HG03159 (cell line): ENCODE results near the gene KISS1R.
"Not testable (repeated sequence)": the region's sequence is repeated elsewhere in the genome, so short reads cannot be mapped to it uniquely, and the experiment has no call there.

Experiments used
- ATAC-seq: cut with Tn5 transposase; IDR thresholded peaks from one replicate; pipeline ENCODE4 v1.9.1; 2021; ENCODE audit warnings: mild to moderate bottlenecking, moderate library complexity; ENCODE audit not compliant: unreplicated experiment

KISS1R gene

DNA sequence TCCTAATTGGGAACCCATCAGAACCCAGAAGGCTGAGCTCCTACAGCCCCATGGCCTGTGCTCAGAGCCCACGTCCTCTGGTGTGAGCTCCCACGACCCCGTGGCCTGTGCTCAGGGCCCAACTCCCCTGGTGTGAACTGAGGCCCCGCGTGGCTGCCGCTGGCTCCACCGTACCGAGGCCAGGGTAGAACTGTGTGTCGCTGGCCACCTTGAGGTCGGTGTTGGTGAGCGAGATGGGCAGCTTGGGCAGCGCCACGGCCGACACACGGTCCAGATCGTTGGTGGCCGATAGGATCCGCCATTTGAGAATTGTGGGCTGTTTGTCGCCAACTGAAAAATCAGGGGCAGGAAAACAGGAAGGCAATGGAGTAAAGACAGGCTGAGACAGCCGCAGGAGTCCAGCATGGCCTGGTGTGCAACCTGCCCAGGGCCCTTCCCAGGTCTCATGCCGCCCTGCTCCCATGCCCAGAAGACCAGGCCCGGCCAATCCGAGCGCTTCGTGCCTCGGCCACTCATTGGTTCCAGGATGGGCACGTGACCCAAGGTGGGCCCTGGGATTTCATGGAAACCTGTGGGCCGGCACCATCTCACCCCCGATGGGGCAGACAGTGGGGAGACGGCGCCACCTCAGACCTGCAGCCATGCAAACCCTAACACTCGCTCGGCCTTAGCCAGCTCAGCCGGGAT, 35.6 kb upstream of the KISS1R start:
- ATAC-seq, result no peak

DNA sequence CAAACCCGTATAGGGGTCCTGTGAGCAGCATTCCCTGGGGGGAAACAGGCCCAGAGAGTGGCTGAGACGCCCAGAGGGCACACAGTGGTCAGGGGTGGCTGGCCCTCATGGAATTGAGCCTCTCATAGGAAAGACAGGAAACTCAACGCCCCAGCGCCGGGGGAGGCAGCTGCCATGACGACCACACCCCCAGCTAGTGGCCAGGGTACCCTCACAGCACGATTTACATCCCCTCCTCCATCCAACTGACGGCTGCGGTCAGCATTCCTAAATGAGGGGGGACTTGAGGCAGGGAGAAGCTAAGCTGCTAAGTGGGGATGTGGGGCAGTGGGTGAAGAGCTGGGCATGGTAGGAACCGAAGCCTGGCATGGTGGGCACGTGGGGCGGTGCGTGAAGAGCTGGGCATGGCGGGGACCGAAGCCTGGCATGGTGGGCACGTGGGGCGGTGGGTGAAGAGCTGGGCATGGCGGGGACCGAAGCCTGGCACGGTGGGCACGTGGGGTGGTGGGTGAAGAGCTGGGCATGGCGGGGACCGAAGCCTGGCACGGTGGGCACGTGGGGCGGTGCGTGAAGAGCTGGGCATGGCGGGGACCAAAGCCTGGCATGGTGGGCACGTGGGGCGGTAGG, 34.1 kb upstream of the KISS1R start:
- no peak for ATAC-seq

- ATAC-seq, result no peak
Measured at GRCh38 chr19:883661-884211, 33.4 kb upstream of the KISS1R start.

GRCh38 chr19:884420-885211, 32.5 kb upstream of the KISS1R start:
- no peak for ATAC-seq

GRCh38 chr19:885536-886224, 31.5 kb upstream of the KISS1R start:
- no peak for ATAC-seq

GRCh38 chr19:887072-887471, 30.1 kb upstream of the KISS1R start:
- ATAC-seq, result no peak

GRCh38 chr19:887599-887998, 29.5 kb upstream of the KISS1R start:
- no peak for ATAC-seq

GRCh38 chr19:888581-889385, 28.4 kb upstream of the KISS1R start:
- ATAC-seq, result no peak

DNA sequence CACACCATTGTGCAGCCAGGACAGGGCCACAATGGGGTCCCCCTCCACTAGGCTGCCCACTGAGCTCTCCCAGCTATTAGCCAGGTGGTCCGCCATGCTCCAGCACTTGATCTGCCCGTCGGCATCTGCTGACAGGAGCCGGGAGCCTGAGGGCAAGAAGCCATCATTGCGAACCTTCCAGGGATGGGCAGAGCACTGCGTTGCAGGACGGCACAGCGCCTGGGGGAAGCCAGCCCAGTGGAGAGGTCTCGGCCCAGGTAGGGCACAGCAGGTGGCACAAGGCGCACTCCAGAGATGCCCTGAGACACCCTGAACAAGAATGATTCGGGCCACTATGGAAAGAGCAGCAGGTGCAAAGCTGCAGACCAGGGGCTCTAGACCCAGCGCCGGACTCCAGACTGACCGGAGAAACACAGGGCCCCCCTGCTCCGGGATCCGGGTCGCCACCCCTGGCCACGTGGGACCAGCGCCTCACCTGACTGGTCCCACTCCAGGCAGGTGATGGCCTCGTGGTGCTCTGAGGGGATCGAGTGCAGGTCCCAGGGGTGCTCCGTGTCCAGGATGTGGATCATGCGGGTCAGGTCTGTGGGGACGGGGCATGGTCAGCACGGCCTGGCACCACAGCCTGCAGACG, 27.4 kb upstream of the KISS1R start:
- ATAC-seq, result no peak

DNA sequence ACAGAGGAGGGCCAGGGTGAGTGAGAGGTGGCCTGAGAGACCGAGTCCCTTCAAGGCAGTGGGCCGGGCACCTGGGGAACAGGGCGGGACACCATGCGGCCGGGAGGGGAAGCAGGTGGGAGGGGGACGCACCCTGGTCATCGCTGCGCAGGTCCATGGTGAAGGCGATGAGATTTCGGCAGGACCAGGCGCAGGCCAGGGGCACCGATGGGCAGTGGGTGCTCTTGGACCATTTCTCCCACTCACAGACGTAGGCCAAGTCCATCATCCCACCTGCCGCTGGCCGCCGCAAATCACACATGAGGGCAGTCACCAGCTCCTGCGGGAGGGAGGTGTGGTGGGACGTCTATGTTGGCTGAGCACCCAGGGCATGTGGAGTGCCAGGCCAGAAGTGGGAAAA, 26.3 kb upstream of the KISS1R start:
- no peak for ATAC-seq

DNA sequence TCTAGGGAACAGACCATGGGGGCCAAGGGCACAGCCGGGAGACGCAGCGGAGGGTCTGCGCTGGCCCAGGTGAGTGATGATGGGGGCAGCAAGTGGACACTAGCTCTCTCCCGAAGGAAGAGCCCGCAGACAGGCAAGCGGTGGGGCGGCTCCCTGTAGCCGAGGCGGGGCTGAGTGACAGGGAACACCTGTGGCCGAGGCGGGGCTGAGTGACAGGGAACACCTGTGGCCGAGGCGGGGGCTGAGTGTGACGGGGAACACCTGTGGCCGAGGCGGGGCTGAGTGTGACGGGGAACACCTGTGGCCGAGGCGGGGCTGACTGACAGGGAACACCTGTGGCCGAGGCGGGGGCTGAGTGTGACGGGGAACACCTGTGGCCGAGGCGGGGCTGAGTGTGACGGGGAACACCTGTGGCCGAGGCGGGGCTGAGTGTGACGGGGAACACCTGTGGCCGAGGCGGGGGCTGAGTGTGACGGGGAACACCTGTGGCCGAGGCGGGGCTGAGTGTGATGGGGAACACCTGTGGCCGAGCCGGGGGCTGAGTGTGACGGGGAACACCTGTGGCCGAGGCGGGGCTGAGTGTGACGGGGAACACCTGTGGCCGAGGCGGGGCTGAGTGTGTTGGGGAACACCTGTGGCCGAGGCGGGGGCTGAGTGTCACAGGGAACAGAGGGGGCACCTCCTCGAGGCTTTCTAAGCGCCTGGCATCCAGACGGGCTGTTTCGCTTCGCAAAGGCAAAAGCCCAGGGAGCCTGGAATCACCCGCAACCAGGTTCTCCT, 25.5 kb upstream of the KISS1R start:
- not testable (repeated sequence) for ATAC-seq

DNA sequence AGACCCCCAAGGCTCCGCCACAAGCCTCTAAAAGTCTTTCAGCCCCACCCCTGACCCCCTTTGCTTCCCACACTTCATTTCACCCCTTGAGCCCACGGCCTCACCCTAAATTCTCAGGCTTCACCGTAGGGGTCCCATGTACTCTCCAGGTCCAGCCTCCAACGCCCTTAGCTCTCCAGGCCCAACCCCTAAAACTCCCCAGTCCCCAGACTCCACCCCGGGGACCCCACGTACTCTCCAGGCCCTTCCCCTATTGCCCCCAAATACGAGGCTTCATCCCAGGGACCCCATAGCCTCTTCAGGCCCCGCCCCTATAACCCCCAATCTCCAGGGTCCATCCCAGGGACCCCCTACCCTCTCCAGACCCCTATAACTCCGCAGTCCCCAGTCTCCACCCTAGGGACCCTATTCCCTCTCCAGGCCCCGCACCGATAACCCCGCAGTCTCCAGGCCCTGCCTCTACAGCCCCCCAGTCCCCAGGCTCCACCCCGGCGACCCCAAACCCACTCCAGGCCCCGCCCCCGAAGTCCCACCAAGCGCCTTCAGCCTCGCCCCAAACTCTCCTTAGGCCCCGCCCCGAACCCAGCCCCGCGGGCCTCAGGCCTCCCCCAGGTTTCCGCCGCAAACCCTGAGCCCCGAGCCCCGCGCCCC, 24.8 kb upstream of the KISS1R start:
- no peak for ATAC-seq

DNA sequence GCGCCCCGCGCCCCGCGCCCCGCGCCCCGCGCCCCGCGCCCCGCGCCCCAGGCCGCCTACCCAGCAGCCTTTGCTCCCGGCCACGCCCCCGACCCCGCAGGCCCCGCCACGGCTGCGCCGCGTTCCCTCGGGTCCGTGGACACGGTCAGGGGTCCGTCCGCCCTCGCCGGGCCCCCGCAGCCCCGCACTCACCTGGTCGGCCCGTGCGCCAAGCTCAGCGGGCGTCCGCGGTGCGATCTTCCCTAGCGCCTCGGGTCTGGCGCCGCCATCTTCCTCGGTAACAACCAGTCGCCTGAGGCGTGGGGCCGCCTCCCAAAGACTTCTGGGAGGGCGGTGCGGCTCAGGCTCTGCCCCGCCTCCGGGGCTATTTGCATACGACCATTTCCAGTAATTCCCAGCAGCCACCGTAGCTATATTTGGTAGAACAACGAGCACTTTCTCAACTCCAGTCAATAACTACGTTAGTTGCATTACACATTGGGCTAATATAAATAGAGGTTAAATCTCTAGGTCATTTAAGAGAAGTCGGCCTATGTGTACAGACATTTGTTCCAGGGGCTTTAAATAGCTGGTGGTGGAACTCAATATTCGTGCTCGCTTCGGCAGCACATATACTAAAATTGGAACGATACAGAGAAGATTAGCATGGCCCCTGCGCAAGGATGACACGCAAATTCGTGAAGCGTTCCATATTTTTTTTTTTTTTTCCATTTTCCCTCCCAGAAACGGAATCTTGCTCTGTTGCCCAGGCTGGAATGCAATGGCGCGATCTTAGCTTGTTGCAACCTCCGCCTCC, 24.0 kb upstream of the KISS1R start, which contains the start of the genes MED16 and RNU6-9:
Gene MED16, minus strand, starts transcription at position 294 of the 796 bp plus-strand sequence. CDS start 2,056 bp downstream, outside the sequence.
Gene RNU6-9, plus strand, starts transcription at position 591 of the 796 bp plus-strand sequence.
- ATAC-seq, result peak; percentile 79

DNA sequence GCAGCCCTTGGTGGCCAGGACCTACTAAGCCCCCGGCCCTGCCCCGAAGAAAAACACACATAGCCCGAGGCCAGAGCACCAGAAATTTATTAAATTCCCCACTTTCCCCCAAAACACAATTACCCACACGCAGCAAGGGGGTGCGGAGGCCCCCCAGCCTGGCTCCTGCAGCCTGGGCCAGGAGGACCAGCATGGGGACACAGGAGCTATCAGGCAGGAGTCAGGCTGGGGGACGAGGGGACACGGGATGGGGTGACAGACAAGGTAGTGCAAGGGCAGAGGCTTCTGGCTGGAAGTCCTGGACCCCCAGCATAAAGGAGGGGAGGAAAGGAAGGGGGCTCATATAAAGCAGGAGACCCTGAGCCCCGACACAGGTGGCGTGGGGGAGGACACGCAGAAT, 20.7 kb upstream of the KISS1R start:
- no peak for ATAC-seq

DNA sequence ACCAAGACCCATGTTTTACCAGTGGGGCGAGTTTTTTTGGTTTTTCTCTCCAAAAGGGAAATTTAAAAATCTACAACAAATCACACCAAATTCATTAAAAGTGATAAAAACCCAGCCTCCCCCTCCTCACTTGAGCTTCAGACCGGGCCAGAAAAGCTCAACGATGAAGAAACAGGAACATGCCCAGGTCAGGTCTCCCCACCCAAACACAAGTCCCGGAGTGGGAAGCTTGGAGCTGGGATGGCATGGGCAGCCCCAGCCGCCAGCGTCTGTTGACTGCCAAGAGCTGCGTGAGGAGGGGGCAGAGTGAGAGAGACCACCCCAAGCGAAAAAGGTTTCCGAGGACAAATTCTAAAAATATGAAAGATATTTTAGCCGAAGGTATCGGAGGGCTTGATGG, 20.1 kb upstream of the KISS1R start:
- no peak for ATAC-seq

DNA sequence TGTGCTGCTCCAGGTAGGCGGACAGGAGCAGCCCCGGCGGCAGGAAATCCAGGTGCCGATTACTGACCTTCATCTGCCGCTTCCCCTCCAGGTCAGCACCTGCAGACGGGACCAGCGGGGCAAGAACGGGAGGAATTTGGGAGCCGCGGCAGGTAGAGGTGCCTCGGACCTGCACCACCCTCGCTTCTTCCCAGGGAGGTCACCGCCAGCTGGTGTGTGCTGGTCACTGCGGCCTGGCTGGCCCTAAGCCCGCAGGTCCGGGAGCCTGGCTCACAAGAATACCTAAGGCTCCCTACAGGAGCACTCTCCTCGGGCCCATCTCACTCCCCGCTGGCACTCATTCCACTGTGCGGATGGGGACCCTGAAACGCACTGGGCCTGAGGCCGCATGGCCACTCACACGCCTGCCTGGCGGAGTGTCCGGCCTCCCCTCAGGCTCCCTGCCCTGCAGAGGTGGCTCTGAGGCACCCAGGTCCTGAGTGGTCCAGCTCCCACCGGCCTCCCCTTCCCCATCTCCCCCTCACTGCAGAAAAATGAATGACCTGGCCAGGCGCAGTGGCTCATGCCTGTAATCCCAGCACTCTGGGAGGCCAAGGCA, 19.6 kb upstream of the KISS1R start:
- no peak for ATAC-seq

DNA sequence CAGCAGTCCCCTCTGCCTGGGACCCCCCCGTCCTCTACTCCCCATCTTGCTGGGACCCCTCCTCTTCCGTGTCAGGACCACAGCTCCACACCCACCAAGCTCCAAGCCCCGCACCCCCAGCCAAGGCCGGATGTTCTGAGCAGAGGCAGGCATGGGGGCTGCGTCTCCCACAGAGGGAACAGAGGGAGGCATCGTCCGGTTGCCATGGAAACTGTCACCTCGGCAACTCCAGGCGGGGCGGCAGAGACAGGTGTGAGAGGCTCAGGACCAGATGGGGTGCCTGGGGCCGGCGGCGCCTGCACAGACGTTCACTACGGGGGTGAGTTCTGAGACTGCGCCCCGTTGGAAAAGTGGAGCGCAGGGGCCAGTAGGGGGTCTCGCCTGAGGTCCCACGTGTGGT, 18.5 kb upstream of the KISS1R start:
- no peak for ATAC-seq
